HG03378 (cell line): ENCODE data around the gene UCHL3.

Source experiments
- ATAC-seq: cut with Tn5 transposase; IDR thresholded peaks from one replicate; pipeline ENCODE4 v1.9.1; 2021; ENCODE audit warnings: mild to moderate bottlenecking, moderate library complexity; ENCODE audit not compliant: unreplicated experiment

UCHL3 gene

GRCh38 chr13:75549262-75550158, at the start of gene UCHL3:
TSS of gene UCHL3 (plus strand) at chr13:75549791. CDS start at chr13:75549821, 30 bp downstream.
- ATAC-seq = peak; percentile 94

- ATAC-seq = no peak
These were observed 44.3 kb upstream of the UCHL3 start for GRCh38 chr13:75505327-75505726.

- no peak for ATAC-seq
These were observed 43.6 kb upstream of the UCHL3 start for GRCh38 chr13:75506018-75506417.

- no peak for ATAC-seq
These were observed 42.3 kb upstream of the UCHL3 start for GRCh38 chr13:75507027-75508001.

- no peak for ATAC-seq
These were observed 41.5 kb upstream of the UCHL3 start for GRCh38 chr13:75508002-75508548.

- ATAC-seq = no peak
These were observed 38.5 kb upstream of the UCHL3 start for GRCh38 chr13:75511051-75511625.

- ATAC-seq = peak; percentile 94
These were observed 37.3 kb upstream of the UCHL3 start for GRCh38 chr13:75512253-75512652.

GRCh38 chr13:75513271-75513670, 36.3 kb upstream of the UCHL3 start:
- ATAC-seq = no peak

- ATAC-seq = no peak
These were observed 35.3 kb upstream of the UCHL3 start for GRCh38 chr13:75514080-75514995.

GRCh38 chr13:75518439-75519088, 31.0 kb upstream of the UCHL3 start:
- no peak for ATAC-seq

- ATAC-seq = no peak
These were observed 27.6 kb upstream of the UCHL3 start for GRCh38 chr13:75521956-75522355.

GRCh38 chr13:75530549-75530961, 19.0 kb upstream of the UCHL3 start:
- ATAC-seq = no peak

GRCh38 chr13:75533861-75534260, 15.7 kb upstream of the UCHL3 start:
- no peak for ATAC-seq

GRCh38 chr13:75537401-75538365, 11.9 kb upstream of the UCHL3 start, which contains the start of gene COMMD6:
TSS of gene COMMD6 (minus strand) at chr13:75537841. CDS start at chr13:75537805, 36 bp downstream.
- ATAC-seq = peak; percentile 94

GRCh38 chr13:75541287-75541686, 8.3 kb upstream of the UCHL3 start:
- no peak for ATAC-seq

GRCh38 chr13:75541961-75542360, 7.6 kb upstream of the UCHL3 start:
- no peak for ATAC-seq

GRCh38 chr13:75544681-75545330, 4.8 kb upstream of the UCHL3 start:
- ATAC-seq = no peak
